Epidermal melanocyte (primary cell): ENCODE results near the gene HLA-DPB1.
A peak's percentile ranks its signal among the peaks of the same experiment; 100 is the strongest.
"Not testable (repeated sequence)": the region's sequence is repeated elsewhere in the genome, so short reads cannot be mapped to it uniquely, and the experiment has no call there.

Experiments used
- DNase-seq: peaks from one replicate; pipeline ENCODE4 v3.0.0; 2011; ENCODE audit warnings: low spot score; ENCODE audit not compliant: insufficient read length

The HLA-DPB1 gene

GRCh38 chr6:33075568-33076405, at the start of gene HLA-DPB1:
HLA-DPB1 (plus strand) TSS chr6:33075990; CDS start chr6:33076042, 52 bp downstream.
- DNase-seq: peak; percentile 83

- no peak for DNase-seq
Observed at GRCh38 chr6:33028220-33028849, 47.5 kb upstream of the HLA-DPB1 start.

- DNase-seq: no peak
Observed at GRCh38 chr6:33029328-33030184, 46.2 kb upstream of the HLA-DPB1 start.

GRCh38 chr6:33030245-33030644, 45.5 kb upstream of the HLA-DPB1 start:
- no peak for DNase-seq

- DNase-seq: no peak
Observed at GRCh38 chr6:33034554-33034953, 41.2 kb upstream of the HLA-DPB1 start.

GRCh38 chr6:33036535-33036934, 39.3 kb upstream of the HLA-DPB1 start:
- DNase-seq: no peak

GRCh38 chr6:33040157-33040556, 35.6 kb upstream of the HLA-DPB1 start:
- DNase-seq: no peak

GRCh38 chr6:33049323-33050013, 26.3 kb upstream of the HLA-DPB1 start:
- no peak for DNase-seq

GRCh38 chr6:33050014-33050810, 25.6 kb upstream of the HLA-DPB1 start:
- no peak for DNase-seq

GRCh38 chr6:33052627-33053026, 23.2 kb upstream of the HLA-DPB1 start:
- no peak for DNase-seq

- DNase-seq: no peak
Observed at GRCh38 chr6:33053230-33053629, 22.6 kb upstream of the HLA-DPB1 start.

GRCh38 chr6:33057222-33058150, 18.3 kb upstream of the HLA-DPB1 start:
- no peak for DNase-seq

- DNase-seq: no peak
Observed at GRCh38 chr6:33061987-33062386, 13.8 kb upstream of the HLA-DPB1 start.

- not testable (repeated sequence) for DNase-seq
Observed at GRCh38 chr6:33063435-33063834, 12.4 kb upstream of the HLA-DPB1 start.

- no peak for DNase-seq
Observed at GRCh38 chr6:33064723-33065122, 11.1 kb upstream of the HLA-DPB1 start.

- DNase-seq: no peak
Observed at GRCh38 chr6:33065312-33065711, 10.5 kb upstream of the HLA-DPB1 start.

- no peak for DNase-seq
Observed at GRCh38 chr6:33066917-33067521, 8.8 kb upstream of the HLA-DPB1 start.

GRCh38 chr6:33069021-33069738, 6.6 kb upstream of the HLA-DPB1 start:
- no peak for DNase-seq
